ENCODE measurements around the gene PRPF40A. TPM values are rescaled to one million over a fixed set of nuclear protein-coding genes. Genes with fewer than 3 reads are reported as not detected.

Gene PRPF40A
- total RNA-seq, 8 experiments from 2014 or later, result 67.7 to 194 (median 89.1) TPM

DNA sequence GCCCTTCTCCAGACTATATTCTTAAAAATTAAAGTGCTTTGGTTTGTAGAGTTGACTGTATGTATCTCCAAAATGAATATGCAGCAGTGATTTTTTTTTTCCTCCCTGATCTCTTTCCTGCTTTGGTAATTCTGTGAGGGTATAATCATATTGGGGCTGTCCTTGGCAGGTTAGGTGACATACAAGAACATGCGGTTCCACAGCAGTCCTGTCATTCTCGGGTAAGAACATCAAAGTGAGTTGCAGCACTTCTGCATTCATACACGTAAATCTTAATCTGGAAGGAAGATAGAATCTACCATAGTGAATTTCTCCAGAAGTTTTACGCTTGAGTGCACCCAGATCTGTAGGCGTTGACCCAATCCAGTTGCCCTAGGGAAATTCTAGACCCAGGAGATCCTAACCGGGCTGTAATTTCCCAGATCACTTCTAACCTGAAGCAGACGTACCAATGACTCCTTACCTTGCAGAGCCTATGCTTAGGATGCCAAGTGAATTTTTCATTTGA, 109.4 kb downstream of the PRPF40A start:
- in situ Hi-C loops (cut with MboI; ENCODE audit: low pct_unique_long_range_greater_than_20kb in 2 of 9, low sequenced_read_pairs in 9 of 9, unreplicated experiment in 9 of 9), result loop anchor here in 3 of 9 experiments (25.0 kb wide), 2 partner anchors 271 to 421 kb away; partner anchors contain the start of genes FMNL2 (in 2 of the 3) and STAM2 (in 1 of the 3)
- H3K4me1 ChIP-seq (replicated peaks in 1 of 2), result no peaks in the 10 kb centered on the region
- no peak for ATAC-seq (replicated peaks in 6 of 8)
- H3K4me3 ChIP-seq, result no peak overlapping the region
- 71 to 95% (median 77%) methylated on average over 3 to 5 of the region's 7 CpGs; no CpG with 5 or more reads in 4 of the 10 experiments for whole genome bisulfite sequencing, 10 experiments
- no peak overlapping the region for H3K27ac ChIP-seq

DNA sequence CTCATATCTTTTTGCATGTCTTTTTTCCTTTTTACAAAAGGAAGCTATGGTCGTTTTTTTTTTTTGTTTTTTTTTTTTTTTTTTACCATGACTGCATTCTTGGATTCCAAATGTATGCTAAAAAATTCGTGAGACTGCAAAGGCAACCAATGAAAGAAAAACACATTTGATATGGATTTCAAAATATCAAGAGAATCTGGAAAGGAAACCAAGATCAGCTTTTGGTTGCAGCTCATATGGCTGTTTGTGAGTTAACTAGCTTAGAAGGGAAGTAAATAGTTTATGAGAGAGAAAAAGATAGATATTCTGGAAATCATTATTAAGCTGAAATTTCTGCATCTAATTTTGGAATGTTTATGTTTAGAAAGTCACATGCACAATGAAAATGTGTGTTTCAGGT, 110.3 kb downstream of the PRPF40A start:
- no peak overlapping the region for H3K4me3 ChIP-seq
- H3K4me1 ChIP-seq (replicated peaks in 1 of 2), result no peaks in the 10 kb centered on the region
- H3K27ac ChIP-seq, result no peak overlapping the region
- 4 to 84% (median 59%) methylated on average over 1 to 2 of the region's 2 CpGs for WGBS, 10 experiments
- no peak for ATAC-seq (replicated peaks in 6 of 8)
- in situ Hi-C loops (cut with MboI; ENCODE audit: low pct_unique_long_range_greater_than_20kb in 2 of 9, low sequenced_read_pairs in 9 of 9, unreplicated experiment in 9 of 9), result loop anchor here in 3 of 9 experiments (25.0 kb wide), 2 partner anchors 270 to 420 kb away; partner anchors contain the start of genes FMNL2 (in 2 of the 3) and STAM2 (in 1 of the 3)

DNA sequence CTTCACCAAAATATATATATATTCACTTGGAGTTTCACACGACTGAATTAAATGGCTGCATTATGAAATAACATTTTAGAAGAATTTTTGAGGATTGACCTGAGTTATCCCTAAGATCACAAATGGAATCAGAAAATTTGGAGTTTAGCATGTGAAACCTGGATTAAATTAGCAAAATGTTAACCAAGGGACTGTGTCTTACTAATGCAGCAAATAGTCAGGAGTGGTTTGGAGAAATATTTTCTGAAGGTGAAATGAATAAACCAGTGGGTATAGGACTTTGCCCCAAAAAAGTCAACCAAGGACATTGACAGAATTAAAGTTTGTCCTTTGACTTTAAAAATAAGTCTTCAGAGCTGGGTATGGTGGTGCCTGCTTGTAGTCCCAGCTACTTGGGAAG, 111.2 kb downstream of the PRPF40A start:
- in situ Hi-C loops (cut with MboI; ENCODE audit: low pct_unique_long_range_greater_than_20kb in 2 of 9, low sequenced_read_pairs in 9 of 9, unreplicated experiment in 9 of 9), result loop anchor here in 3 of 9 experiments (25.0 kb wide), 2 partner anchors 269 to 419 kb away; partner anchors contain the start of genes FMNL2 (in 2 of the 3) and STAM2 (in 1 of the 3)
- no peak for ATAC-seq (replicated peaks in 6 of 8)
- Histone ChIP-seq H3K4me1 (replicated peaks in 1 of 2) (no peaks in the 10 kb centered on the region), H3K27ac (no peak overlapping the region), H3K4me3 (no peak overlapping the region)
- WGBS, 10 experiments, result 0 to 100% (median 100%) methylated on average over 1 of the region's 1 CpG; no CpG with 5 or more reads in 2 of the 10 experiments

DNA sequence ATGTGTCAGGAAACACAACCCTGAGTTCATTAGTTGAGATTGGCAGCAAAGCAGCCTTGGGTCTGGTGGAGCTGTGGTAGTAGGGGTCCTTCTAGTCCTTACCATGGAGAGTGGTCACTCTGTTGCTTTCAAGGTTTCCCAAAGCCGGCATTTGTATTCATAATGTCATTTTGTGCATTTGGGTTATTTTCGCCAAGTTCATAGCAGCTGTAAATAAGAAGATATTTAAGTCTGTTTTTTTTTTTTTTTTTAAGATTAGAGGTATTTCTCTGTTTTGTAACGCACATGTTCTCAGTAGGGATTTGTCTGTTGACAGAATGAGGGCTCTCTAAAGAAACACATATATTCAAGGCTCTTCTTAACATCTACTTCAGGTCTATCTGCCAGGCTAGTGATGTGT, 114.1 kb downstream of the PRPF40A start:
- in situ Hi-C loops (cut with MboI; ENCODE audit: low pct_unique_long_range_greater_than_20kb in 2 of 9, low sequenced_read_pairs in 9 of 9, unreplicated experiment in 9 of 9), result loop anchor here in 3 of 9 experiments (25.0 kb wide), 2 partner anchors 266 to 416 kb away; partner anchors contain the start of genes FMNL2 (in 2 of the 3) and STAM2 (in 1 of the 3)
- no peak overlapping the region for H3K27ac ChIP-seq
- no peak overlapping the region for H3K4me3 ChIP-seq
- ATAC-seq (replicated peaks in 6 of 8), result no peak
- no peaks in the 10 kb centered on the region for H3K4me1 ChIP-seq (replicated peaks in 1 of 2)
- 80 to 100% (median 97%) methylated on average over 1 to 3 of the region's 3 CpGs for WGBS, 10 experiments

DNA sequence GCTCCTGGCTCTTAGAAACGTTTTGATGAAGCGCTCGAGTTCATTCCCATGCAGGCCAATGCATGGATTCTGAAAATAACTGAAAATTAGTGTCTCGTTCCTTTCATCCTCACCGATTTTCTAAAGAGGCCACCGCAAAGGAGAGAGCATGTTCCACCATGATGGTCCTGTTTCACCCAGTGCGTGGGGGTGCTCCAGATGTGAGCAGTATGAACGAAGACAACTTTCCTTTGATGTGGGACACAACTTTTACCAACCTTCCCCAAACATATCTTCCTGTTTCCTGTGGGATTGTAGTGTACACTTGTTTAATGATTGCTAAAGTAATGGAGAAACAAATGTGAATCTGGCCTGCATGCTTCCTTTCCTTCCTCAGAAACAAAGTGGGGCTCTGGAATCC, 114.5 kb downstream of the PRPF40A start:
- no peaks in the 10 kb centered on the region for H3K4me1 ChIP-seq (replicated peaks in 1 of 2)
- no peak overlapping the region for H3K4me3 ChIP-seq
- ATAC-seq (replicated peaks in 6 of 8), result no peak
- in situ Hi-C loops (cut with MboI; ENCODE audit: low pct_unique_long_range_greater_than_20kb in 2 of 9, low sequenced_read_pairs in 9 of 9, unreplicated experiment in 9 of 9), result loop anchor here in 3 of 9 experiments (25.0 kb wide), 2 partner anchors 265 to 415 kb away; partner anchors contain the start of genes FMNL2 (in 2 of the 3) and STAM2 (in 1 of the 3)
- no peak overlapping the region for H3K27ac ChIP-seq
- WGBS, 10 experiments, result 35 to 100% (median 90%) methylated on average over 1 to 8 of the region's 8 CpGs; no CpG with 5 or more reads in 1 of the 10 experiments

Other genes with a start within 250 kb of the PRPF40A start
- 10 to 100 TPM; 13.0 to 38.0 (median 20.9) TPM for gene ARL6IP6, start 1.2 kb upstream of the PRPF40A start, total RNA-seq

Data from motor neuron (in vitro differentiated cells).